ENCODE results near the gene CNN1. TPM values are rescaled to one million over a fixed set of nuclear protein-coding genes. Genes with fewer than 3 reads are reported as not detected.

The CNN1 gene
- total RNA-seq, 4 donors from 2014 or later, result 6.4 to 43.8 (median 14.5) TPM

GRCh38 chr19:11554160-11554559 lies 15.5 kb downstream of the CNN1 start:
- no peak for DNase-seq (ENCODE audit: low spot score)
- no peak for ATAC-seq (ENCODE audit: low FRiP score)
- no peak for TF ChIP-seq CTCF (IDR thresholded peaks at IDR 0.05)

- ATAC-seq (ENCODE audit: low FRiP score) (no peak), DNase-seq (ENCODE audit: low spot score) (no peak)
- TF ChIP-seq CTCF (IDR thresholded peaks at IDR 0.05), result no peak
Measured at GRCh38 chr19:11555246-11555645, 16.6 kb downstream of the CNN1 start.

GRCh38 chr19:11556634-11557420 lies 18.2 kb downstream of the CNN1 start:
- ATAC-seq (ENCODE audit: low FRiP score) (no peak), DNase-seq (ENCODE audit: low spot score) (no peak)
- TF ChIP-seq CTCF (IDR thresholded peaks at IDR 0.05), result no peak

GRCh38 chr19:11558881-11559828 lies 20.5 kb downstream of the CNN1 start, which contains the start of gene ELOF1:
Gene ELOF1 (minus strand): TSS chr19:11559230. CDS start chr19:11554347, 4,883 bp downstream.
- DNase-seq (ENCODE audit: low spot score), result peak; percentile 83
- peak; percentile 98 for ATAC-seq (ENCODE audit: low FRiP score)
- no peak for TF ChIP-seq CTCF (IDR thresholded peaks at IDR 0.05)

GRCh38 chr19:11560404-11561051 lies 21.9 kb downstream of the CNN1 start:
- ATAC-seq (ENCODE audit: low FRiP score), result peak; percentile 37

More at GRCh38 chr19:11560404-11561051, 21.9 kb downstream of the CNN1 start:
- no peak for TF ChIP-seq CTCF (IDR thresholded peaks at IDR 0.05)
- no peak for DNase-seq (ENCODE audit: low spot score)

Measured in omental fat pad (tissue), 4 donors.